K562 (cell line): ENCODE measurements around the gene FFAR1. TPM values are rescaled to one million over a fixed set of nuclear protein-coding genes. Genes with fewer than 3 reads are reported as not detected.

ENCODE experiments used
- CCNT2 ChIP-seq: IDR thresholded peaks from 2 replicates; pipeline ENCODE4 v1.6.1; 2011; ENCODE audit warnings: borderline replicate concordance, low read depth, mild to moderate bottlenecking, moderate library complexity, mixed read lengths, low read length; ENCODE audit not compliant: insufficient read length; ENCODE audit errors: extremely low read depth
- CREM ChIP-seq: IDR thresholded peaks from 2 replicates; pipeline ENCODE4 v1.6.1; 2014; ENCODE audit warnings: antibody characterized with exemption, low read depth
- EHMT2 ChIP-seq: fragments of 450-650 bp; IDR thresholded peaks from 2 replicates; pipeline ENCODE4 v1.6.1; 2018; ENCODE audit warnings: antibody characterized with exemption
- EP300 ChIP-seq: IDR thresholded peaks from 2 replicates; pipeline ENCODE4 v1.6.1; 2012; ENCODE audit warnings: low read length, improper control_type of control experiment
- FOXP1 ChIP-seq: sonication (generic); formaldehyde crosslinking; IDR thresholded peaks from 2 replicates; pipeline ENCODE4 v1.8.0; 2022; ENCODE audit warnings: mild to moderate bottlenecking, missing genetic modification reagents
- HEY1 ChIP-seq: fragments of 250-450 bp; sonication (Bioruptor Pico); IDR thresholded peaks from 2 replicates; pipeline ENCODE4 v1.5.0; 2020; ENCODE audit warnings: mild to moderate bottlenecking, moderate library complexity, borderline replicate concordance
- JUN ChIP-seq, 2 experiments: sonication (generic) in 1 of 2; formaldehyde crosslinking in 1 of 2; IDR thresholded peaks; 2 replicates each; pipeline versions ENCODE4 v1.6.1 to v1.8.0; 2012 to 2022; ENCODE audit warnings: borderline replicate concordance in 2 of 2, mild to moderate bottlenecking in 2 of 2, improper control_type of control experiment in 1 of 2, low read depth in 1 of 2, low read length in 1 of 2, missing genetic modification reagents in 1 of 2
- JUND ChIP-seq, 2 experiments: IDR thresholded peaks; 2 replicates in 1 of 2; 3 replicates in 1 of 2; pipeline ENCODE4 v1.6.1; 2011; ENCODE audit warnings: borderline replicate concordance in 2 of 2, low read depth in 2 of 2, low read length in 2 of 2, improper control_type of control experiment in 1 of 2, missing biosample characterization in 1 of 2, missing genetic modification characterization in 1 of 2, missing genetic modification reagents in 1 of 2
- MYNN ChIP-seq, 2 experiments: sonication (generic); formaldehyde crosslinking in 1 of 2; IDR thresholded peaks; 2 replicates each; pipeline versions ENCODE4 v1.5.0 to v1.6.1; 2016 to 2020; ENCODE audit warnings: antibody characterized with exemption in 1 of 2, missing genetic modification reagents in 1 of 2
- RCOR1 ChIP-seq, 2 experiments: IDR thresholded peaks; 2 replicates each; pipeline ENCODE4 v1.6.1; 2012; ENCODE audit warnings: low read depth in 2 of 2, low read length in 2 of 2, borderline replicate concordance in 1 of 2, improper control_type of control experiment in 1 of 2
- ZBED1 ChIP-seq: IDR thresholded peaks from 2 replicates; pipeline ENCODE4 v1.6.1; 2014
- ZNF384 ChIP-seq: IDR thresholded peaks from 2 replicates; pipeline ENCODE4 v1.6.1; 2012; ENCODE audit warnings: low read depth, low read length, improper control_type of control experiment
- polyA plus RNA-seq, 8 experiments: library from polyadenylated mRNA; depleted of rRNA in 4 of 8; stranded (reverse) in 5 of 8; unstranded in 3 of 8; fragments of >200 nt; fragmentation: Nextera tagmentation in 2 of 8; fragmentation: Illumina TruSeq in 1 of 8; extraction: Ambion mirVana in 2 of 8; extraction: Trizol in 1 of 8; gene quantifications; 2 replicates each; pipeline versions ENCODE4 v1.2.1 to v1.2.3, GENCODE V29; 2011 to 2014; ENCODE audit warnings: inconsistent platforms in 1 of 8, missing spikeins in 1 of 8
- total RNA-seq, 7 experiments: library from RNA; depleted of rRNA in 6 of 7; stranded (reverse); fragments of >200 nt in 6 of 7; fragmentation: Illumina TruSeq in 2 of 7; extraction: Trizol in 2 of 7; gene quantifications; 2 replicates each; pipeline versions ENCODE4 v1.2.1 to v1.2.3, GENCODE V29; 2011 to 2021; ENCODE audit warnings: low replicate concordance in 1 of 7
- TF ChIP-seq, protein P1 (sequence below): fragments of 450-650 bp; IDR thresholded peaks from 2 replicates; pipeline ENCODE4 v1.6.1; 2018; ENCODE audit not compliant: partially characterized antibody
- TF ChIP-seq, protein P2 (sequence below), 2 experiments: IDR thresholded peaks; 2 replicates each; pipeline ENCODE4 v1.6.1; 2011; ENCODE audit warnings: borderline replicate concordance in 1 of 2, control low read depth in 1 of 2, low read depth in 1 of 2, low read length in 1 of 2, mild to moderate bottlenecking in 1 of 2, mixed read lengths in 1 of 2, moderate library complexity in 1 of 2; ENCODE audit not compliant: insufficient read depth in 1 of 2, insufficient read length in 1 of 2, poor library complexity in 1 of 2, severe bottlenecking in 1 of 2; ENCODE audit errors: extremely low read depth in 1 of 2
- TF ChIP-seq, protein P3 (sequence below): fragments of 250-450 bp; sonication (Bioruptor Pico); IDR thresholded peaks from 2 replicates; pipeline ENCODE4 v1.9.0; 2021; ENCODE audit warnings: mild to moderate bottlenecking
- TF ChIP-seq, protein P4 (sequence below): IDR thresholded peaks from 2 replicates; pipeline ENCODE4 v1.6.1; 2014; ENCODE audit warnings: antibody characterized with exemption
- TF ChIP-seq, protein P5 (sequence below): fragments of 250-450 bp; sonication (Bioruptor Pico); IDR thresholded peaks from 2 replicates; pipeline ENCODE4 v1.4.0; 2020; ENCODE audit warnings: mild to moderate bottlenecking

Gene FFAR1
- total and polyA plus RNA-seq, 9 of the 15 experiments (the other 6 are each of a cell fraction or from before 2014, with no cell fraction given) = not detected

DNA sequence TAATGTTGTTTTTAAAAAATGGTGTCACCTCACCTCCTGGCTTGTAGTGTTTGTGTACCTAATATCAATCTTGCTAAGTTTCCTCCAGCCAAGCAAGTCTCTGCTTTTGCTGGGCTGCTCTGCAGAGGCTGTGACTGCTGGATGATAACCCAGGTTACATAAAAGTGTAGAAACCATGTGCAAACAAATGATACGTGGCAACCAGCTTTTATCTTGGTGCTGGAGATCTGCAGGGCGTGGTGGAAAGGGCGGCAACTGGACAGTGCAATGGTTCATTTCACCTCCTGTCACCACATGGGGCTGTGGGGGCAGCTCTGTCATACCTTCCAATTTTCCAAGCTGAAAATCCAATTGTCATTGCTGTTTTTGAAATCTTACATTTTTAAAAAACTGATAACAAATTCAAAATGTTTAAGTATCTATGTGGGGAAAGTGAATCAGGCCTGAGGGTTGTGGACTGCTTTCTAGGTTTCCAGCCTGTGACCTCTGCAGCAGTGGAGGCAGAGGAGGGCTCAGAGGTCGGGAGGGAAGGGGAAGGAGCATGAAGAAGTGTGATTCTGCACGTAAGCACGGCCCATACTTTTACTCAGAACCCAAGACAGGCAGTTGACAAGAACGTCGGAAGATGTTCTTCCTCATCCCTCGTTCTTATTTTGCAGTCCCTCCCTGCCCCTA is 32.9 kb downstream of the FFAR1 start (continued):
- TF ChIP-seq, protein P1, sequence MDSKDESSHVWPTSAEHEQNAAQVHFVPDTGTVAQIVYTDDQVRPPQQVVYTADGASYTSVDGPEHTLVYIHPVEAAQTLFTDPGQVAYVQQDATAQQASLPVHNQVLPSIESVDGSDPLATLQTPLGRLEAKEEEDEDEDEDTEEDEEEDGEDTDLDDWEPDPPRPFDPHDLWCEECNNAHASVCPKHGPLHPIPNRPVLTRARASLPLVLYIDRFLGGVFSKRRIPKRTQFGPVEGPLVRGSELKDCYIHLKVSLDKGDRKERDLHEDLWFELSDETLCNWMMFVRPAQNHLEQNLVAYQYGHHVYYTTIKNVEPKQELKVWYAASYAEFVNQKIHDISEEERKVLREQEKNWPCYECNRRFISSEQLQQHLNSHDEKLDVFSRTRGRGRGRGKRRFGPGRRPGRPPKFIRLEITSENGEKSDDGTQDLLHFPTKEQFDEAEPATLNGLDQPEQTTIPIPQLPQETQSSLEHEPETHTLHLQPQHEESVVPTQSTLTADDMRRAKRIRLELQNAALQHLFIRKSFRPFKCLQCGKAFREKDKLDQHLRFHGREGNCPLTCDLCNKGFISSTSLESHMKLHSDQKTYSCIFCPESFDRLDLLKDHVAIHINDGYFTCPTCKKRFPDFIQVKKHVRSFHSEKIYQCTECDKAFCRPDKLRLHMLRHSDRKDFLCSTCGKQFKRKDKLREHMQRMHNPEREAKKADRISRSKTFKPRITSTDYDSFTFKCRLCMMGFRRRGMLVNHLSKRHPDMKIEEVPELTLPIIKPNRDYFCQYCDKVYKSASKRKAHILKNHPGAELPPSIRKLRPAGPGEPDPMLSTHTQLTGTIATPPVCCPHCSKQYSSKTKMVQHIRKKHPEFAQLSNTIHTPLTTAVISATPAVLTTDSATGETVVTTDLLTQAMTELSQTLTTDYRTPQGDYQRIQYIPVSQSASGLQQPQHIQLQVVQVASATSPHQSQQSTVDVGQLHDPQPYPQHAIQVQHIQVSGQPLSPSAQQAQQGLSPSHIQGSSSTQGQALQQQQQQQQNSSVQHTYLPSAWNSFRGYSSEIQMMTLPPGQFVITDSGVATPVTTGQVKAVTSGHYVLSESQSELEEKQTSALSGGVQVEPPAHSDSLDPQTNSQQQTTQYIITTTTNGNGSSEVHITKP = peak; percentile 30
- TF ChIP-seq, protein P2, sequence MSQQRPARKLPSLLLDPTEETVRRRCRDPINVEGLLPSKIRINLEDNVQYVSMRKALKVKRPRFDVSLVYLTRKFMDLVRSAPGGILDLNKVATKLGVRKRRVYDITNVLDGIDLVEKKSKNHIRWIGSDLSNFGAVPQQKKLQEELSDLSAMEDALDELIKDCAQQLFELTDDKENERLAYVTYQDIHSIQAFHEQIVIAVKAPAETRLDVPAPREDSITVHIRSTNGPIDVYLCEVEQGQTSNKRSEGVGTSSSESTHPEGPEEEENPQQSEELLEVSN (IDR thresholded peaks at IDR 0.05; ENCODE audit: borderline replicate concordance in 1 of 2, extremely low read depth in 1 of 2, insufficient read depth in 1 of 2, insufficient read length in 1 of 2, low read depth in 1 of 2, low read length in 1 of 2, poor library complexity in 1 of 2, severe bottlenecking in 1 of 2) = peak; percentile 95 to 97
- TF ChIP-seq FOXP1 (CRISPR knock-in tag) (peak; percentile 84; the same call in 1 of the 2 replicates), EP300 (peak; percentile 93), RCOR1 (IDR thresholded peaks at IDR 0.05; ENCODE audit: borderline replicate concordance in 1 of 2, low read depth in 2 of 2, low read length in 2 of 2) (peak; percentile 85 to 96; a peak in 3 of 4 replicates), EHMT2 (no peak), ZBED1 (no peak), ZNF384 (no peak; the same call in 1 of the 2 replicates), CREM (peak; percentile 85), JUN (IDR thresholded peaks at IDR 0.05; ENCODE audit: borderline replicate concordance, low read depth, low read length) (no peak), JUN (CRISPR knock-in tag; IDR thresholded peaks at IDR 0.05; ENCODE audit: borderline replicate concordance) (no peak), HEY1 (CRISPR knock-in tag) (0 out of 2 replicates have a peak, but pooled peaks have one; percentile 25), CCNT2 (peak; percentile 92), JUND (IDR thresholded peaks at IDR 0.05; ENCODE audit: borderline replicate concordance, low read depth, low read length) (peak; percentile 85), JUND (tag; IDR thresholded peaks at IDR 0.05; ENCODE audit: borderline replicate concordance, low read depth, low read length) (no peak; the same call in 1 of the 3 replicates), MYNN (IDR thresholded peaks at IDR 0.05) (peak; percentile 100), MYNN (CRISPR knock-in tag; IDR thresholded peaks at IDR 0.05) (peak; percentile 98)
- TF ChIP-seq, protein P3, sequence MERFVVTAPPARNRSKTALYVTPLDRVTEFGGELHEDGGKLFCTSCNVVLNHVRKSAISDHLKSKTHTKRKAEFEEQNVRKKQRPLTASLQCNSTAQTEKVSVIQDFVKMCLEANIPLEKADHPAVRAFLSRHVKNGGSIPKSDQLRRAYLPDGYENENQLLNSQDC (CRISPR knock-in tag) = no peak
- TF ChIP-seq, protein P4, sequence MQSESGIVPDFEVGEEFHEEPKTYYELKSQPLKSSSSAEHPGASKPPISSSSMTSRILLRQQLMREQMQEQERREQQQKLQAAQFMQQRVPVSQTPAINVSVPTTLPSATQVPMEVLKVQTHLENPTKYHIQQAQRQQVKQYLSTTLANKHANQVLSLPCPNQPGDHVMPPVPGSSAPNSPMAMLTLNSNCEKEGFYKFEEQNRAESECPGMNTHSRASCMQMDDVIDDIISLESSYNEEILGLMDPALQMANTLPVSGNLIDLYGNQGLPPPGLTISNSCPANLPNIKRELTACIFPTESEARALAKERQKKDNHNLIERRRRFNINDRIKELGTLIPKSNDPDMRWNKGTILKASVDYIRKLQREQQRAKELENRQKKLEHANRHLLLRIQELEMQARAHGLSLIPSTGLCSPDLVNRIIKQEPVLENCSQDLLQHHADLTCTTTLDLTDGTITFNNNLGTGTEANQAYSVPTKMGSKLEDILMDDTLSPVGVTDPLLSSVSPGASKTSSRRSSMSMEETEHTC = peak; percentile 11; the same call in 1 of the 2 replicates
- TF ChIP-seq, protein P5, sequence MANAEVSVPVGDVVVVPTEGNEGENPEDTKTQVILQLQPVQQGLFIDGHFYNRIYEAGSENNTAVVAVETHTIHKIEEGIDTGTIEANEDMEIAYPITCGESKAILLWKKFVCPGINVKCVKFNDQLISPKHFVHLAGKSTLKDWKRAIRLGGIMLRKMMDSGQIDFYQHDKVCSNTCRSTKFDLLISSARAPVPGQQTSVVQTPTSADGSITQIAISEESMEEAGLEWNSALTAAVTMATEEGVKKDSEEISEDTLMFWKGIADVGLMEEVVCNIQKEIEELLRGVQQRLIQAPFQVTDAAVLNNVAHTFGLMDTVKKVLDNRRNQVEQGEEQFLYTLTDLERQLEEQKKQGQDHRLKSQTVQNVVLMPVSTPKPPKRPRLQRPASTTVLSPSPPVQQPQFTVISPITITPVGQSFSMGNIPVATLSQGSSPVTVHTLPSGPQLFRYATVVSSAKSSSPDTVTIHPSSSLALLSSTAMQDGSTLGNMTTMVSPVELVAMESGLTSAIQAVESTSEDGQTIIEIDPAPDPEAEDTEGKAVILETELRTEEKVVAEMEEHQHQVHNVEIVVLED (CRISPR knock-in tag) = no peak
